Stimulated activated CD4-positive, alpha-beta T cell treated with anti-CD3 and anti-CD28 coated beads, Interleukin-15, amount 100 ng/mL, for 48 hours (primary cell): ENCODE measurements around the gene RHOB.

Experiments
- DNase-seq, 2 donors: peaks; one replicate each; pipeline ENCODE4 v3.0.0-alpha.2; 2020; ENCODE audit warnings: low read depth in 2 of 2

Gene RHOB

DNA sequence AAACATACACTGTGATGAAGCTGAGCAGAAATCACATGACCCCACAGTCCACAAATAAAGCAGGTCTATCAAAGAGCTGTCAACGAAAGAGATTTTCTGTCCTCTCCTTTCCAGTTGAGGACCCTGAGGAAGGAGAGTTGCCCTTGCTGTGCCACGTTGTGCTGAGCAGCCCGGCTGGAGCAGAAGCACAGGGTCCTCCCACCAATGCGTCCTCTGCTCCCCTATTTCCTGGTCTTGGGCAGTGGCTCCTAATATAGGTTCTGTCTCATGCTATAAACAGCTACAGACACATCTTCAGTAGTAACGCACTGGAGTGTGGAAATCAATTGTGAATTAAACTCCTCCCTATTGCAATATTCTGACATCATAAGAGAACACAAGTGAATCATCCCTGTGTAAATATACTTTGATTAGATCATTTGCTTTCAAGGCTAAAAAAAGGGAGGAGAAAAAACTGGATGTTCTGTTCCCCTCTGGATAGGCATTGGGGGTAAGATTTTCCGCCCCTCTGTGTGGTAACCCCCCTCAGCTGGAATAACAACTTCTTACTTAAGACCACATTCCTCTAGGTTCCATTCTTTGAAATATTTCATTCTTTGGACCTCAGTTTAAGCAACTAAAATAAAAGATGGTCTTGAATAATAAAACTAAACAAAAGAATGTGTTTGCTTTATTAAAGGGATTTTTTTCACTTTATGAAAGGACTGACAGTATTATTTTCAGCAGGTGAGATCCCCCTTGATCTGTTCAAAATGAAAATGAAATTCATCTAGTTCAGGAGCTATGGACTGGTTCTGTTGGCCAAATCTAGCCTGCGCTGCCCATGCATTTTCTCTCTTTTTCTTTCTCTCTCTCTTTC, 8.3 kb upstream of the RHOB start:
- no peak for DNase-seq

DNA sequence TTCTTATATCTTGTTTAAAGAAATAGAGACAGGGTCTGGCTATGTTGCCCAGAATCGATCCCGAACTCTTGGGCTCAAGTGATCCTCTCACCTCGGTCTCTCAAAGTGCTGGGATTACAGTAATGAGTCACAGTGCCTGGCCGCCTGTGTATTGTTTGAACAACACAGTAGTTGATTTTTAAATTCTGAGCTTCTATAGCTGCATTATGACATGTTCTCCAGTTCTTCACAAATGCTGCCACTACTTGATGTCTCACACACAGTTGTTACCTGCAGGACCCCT, 7.7 kb upstream of the RHOB start:
- DNase-seq, result no peak

DNA sequence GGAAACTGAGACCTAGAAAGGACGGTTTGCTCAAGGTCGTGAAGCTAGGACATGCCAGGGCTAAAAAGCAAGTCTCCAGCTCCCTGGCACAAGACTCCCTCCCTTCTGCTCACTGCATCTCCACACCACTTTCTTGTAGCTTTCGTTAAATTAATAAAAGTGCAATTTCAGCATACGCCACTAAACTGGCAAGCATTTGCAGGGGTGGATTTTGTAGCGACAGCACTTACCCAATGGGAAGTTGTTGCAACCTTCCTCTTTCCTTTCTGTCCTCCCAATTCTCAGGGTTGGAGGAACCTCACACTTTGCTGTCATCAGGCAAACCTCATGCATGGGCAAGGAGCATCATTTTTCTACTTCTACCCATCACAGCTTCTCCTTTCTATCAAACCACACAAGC, 7.4 kb upstream of the RHOB start:
- DNase-seq, result no peak

DNA sequence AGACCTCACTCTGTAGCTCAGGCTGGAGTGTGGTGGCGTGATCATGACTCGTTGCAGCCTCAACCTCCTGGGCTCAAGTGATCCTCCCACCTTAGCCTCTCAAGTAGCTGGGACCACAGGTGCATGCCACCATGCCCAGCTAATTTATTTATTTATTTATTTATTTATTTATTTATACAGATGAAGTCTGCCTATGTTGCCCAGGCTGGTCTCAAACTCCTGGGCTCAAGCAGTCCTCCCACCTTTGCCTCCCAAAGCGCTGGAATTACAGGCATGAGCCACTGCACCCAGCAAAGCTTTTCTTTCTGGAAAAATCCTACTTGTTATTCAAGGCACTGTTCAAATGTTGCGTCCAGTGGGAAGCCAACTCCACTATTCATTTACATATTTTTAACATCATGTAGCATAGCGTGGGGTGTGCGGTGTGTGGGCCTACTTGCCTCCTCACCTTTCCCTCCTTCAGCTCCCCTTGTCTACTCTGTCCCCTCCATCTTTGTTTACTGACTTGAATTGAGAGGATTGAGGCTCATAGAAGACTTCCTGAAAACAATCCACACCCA, 6.8 kb upstream of the RHOB start:
- DNase-seq, result no peak

DNA sequence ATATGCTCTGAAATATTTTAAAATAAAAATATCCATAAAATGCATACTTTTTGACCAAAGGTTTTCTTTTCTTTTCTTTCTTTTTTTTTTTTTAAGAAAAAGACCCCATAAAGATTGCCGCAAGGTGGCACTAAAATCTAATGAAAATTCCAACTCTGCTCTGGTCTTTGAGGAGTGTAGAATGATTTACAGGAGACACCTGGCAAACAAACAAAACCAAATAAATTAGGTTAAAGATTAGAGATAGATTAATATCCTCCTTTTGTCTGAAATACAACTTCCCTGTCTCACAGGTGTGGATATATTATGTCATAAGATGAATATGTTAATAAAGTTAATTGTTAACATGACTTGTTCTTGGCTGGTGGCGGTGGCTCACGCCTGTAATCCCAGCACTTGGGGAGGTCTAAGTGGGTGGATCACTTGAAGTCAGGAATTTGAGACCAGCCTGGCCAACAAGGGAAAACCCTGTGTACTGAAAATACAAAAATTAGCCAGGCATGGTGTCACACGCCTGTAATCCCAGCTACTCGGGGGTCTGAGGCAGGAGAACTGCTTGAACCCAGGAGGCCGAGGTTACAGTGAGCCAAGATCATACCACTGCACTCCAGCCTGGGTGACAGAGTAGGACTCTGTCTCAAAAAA, 3.5 kb upstream of the RHOB start:
- no peak for DNase-seq

DNA sequence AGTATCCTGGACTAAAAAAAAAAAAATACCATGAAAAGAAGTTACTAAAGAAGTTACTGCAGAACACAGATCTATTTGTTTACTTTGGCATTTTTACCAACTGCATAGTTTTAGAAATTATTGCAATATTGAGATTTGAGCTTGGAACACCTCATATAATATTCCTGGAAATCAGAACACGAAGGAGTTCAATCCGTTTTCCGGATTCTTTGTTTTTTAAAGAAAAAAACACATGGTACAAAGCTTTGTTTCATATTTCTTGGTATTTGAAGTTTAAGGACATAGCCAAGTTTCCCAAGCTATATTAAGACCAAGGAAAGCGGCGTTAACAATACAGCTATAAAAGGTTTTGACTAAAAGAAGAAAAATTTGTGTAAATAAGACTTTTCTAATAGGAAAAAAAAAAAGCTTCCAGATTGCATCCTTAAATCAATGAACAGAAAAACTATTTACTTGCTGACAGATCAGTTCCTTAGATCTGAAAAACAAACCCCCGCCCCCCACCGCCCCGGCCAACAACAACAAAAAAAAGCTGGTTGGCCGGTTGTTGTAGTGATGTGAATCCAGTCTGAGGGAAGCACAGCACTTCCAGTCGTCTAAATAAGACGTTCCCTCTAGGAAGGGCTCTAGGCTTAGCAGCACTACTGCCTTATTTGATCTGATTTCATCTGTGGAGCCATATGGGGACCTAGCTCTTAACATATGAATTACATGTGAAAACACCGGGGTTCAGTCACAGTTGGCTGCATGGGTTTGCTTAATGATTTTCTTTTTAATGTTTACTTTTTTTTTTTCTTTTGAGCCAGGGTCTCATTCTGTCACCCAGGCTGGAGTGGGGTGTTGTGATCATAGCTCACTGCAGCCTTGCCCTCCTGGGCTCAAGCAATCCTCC, 2.5 kb upstream of the RHOB start:
- no peak for DNase-seq

DNA sequence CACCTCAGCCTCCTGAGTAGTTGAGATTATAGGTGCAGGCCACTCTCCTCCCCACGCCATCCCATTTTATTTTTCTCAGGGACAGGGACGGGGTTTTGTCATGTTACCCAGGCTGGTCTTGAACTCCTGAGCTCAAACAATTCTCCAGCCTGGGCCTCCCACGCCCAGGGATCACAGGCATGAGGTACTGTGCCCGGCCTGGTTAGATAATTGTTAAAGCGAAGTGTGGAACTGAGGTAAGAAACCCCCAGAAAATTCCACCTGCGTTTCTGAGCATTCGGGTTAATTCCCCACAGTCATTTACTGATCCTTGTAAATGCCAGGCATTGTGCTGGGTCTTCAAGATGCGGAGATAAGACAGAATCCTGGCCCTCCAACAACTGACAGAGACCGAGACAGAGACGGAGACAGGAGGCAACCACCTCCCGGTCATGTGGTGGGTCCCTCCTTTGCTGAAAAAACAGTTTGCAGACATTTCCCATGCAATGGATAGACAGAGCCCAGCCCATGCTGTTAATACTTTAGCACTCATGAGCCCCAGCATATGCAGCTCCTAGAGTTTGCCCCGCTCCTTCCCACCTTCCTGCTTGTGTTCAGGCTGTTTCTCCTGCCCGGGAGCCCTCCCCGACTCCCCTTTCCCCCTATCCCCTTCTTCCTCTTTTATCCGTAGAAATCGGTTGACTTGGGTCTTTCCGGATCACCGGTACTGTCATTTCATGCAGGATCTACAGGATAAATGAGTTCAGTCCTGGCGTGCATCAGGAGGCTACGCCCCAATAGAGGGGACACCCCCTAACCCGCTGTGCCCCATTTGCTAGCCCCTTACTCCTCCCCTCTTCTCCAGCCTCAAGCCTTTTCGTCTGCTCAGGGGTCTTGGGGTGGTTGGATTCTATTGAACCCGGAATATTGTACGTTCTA, 1.6 kb upstream of the RHOB start:
- DNase-seq, result no peak

DNA sequence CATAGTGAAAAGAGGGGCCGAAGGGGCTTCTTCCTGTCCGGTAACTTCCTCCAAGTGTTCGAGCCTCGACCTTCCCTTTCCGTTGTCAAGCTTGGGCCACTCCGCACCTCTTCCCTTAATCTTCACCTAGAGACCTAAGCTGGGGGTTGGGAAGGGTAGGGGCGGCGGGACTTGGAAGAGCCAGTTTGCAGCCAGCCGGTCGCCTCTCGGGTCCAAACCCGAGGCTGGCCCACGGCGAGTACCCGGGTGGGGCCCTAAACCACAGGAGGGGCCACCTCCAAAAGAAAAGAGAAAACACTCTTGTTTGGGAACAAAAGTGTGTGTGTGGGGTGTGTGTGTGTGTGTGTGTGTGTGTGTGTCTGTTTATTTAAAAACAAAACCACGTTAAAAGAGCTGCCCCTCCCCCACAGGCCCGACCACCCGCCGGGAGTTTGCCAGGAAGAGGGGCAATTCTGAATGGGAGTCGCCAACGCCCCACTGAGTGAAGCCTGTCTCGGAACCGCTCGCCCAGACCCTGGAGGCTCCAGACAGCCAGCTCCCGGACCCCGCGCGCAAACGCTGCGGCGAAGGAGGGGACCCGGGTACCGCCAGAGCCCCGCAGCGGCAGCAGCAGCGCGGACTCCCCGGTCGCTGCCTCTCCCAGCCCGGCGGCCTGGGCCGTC, 488 bp upstream of the RHOB start:
- no peak for DNase-seq

DNA sequence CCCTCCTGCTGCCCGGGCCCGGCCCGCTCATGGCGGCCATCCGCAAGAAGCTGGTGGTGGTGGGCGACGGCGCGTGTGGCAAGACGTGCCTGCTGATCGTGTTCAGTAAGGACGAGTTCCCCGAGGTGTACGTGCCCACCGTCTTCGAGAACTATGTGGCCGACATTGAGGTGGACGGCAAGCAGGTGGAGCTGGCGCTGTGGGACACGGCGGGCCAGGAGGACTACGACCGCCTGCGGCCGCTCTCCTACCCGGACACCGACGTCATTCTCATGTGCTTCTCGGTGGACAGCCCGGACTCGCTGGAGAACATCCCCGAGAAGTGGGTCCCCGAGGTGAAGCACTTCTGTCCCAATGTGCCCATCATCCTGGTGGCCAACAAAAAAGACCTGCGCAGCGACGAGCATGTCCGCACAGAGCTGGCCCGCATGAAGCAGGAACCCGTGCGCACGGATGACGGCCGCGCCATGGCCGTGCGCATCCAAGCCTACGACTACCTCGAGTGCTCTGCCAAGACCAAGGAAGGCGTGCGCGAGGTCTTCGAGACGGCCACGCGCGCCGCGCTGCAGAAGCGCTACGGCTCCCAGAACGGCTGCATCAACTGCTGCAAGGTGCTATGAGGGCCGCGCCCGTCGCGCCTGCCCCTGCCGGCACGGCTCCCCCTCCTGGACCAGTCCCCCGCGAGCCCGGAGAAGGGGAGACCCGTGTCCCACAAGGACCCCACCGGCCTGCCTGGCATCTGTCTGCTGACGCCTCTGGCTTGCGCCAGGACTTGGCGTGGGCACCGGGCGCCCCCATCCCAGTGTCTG, 767 bp downstream of the RHOB start:
- DNase-seq, result no peak

DNA sequence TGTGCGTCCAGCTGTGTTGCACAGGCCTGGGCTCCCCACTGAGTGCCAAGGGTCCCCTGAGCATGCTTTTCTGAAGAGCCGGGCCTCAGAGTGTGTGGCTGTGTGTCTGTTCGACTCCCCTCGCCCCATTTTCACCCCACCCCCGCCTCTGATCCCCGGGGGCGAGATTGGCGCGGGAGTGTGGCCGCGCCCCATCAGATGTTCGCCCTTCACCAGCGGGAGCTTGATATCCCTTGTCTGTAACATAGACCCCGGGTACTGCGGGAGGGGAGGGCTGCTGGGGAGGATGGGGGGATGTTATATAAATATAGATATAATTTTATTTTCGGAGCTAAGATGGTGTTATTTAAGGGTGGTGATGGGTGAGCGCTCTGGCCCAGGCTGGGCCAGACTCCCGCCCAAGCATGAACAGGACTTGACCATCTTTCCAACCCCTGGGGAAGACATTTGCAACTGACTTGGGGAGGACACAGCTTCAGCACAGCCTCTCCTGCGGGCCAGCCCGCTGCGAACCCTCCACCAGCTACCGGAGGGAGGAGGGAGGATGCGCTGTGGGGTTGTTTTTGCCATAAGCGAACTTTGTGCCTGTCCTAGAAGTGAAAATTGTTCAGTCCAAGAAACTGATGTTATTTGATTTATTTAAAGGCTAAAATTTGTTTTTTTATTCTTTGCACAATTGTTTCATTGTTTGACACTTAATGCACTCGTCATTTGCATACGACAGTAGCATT, 1.5 kb downstream of the RHOB start:
- DNase-seq, result no peak

DNA sequence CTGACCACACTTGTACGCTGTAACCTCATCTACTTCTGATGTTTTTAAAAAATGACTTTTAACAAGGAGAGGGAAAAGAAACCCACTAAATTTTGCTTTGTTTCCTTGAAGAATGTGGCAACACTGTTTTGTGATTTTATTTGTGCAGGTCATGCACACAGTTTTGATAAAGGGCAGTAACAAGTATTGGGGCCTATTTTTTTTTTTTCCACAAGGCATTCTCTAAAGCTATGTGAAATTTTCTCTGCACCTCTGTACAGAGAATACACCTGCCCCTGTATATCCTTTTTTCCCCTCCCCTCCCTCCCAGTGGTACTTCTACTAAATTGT, 2.1 kb downstream of the RHOB start:
- DNase-seq, result no peak

DNA sequence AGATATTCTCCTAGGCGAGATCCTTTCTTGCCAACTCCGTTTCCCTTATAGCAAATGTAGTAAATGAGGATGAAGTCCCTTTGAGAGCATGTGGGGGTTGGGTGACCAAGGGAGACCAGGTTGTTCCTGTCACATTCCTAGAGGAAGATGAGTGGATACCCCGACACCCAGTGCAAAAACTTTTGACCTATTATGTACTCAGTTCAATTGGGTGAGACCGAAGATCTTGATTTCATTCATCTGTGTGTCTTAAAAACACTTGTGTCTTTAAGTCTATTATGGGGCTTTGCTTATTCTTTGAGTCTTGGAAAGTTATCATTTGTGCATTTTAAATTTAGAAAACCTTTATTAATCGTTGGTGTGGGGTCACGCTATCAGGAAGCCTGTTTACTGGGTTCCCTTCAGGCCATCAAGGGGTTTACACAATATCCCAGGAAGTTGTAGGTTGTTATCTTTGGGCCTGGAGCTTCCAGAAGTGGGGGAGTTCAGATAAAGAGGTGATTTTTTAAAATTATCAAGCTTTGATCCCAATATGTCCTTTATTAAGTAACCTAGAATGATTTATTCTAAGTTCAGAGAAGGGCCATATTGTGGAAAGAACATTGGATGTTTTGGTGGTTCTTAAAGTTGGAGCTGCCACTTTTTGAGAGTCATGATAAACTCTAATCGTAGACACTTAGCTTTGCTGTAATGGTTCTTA, 2.8 kb downstream of the RHOB start:
- DNase-seq, result no peak

DNA sequence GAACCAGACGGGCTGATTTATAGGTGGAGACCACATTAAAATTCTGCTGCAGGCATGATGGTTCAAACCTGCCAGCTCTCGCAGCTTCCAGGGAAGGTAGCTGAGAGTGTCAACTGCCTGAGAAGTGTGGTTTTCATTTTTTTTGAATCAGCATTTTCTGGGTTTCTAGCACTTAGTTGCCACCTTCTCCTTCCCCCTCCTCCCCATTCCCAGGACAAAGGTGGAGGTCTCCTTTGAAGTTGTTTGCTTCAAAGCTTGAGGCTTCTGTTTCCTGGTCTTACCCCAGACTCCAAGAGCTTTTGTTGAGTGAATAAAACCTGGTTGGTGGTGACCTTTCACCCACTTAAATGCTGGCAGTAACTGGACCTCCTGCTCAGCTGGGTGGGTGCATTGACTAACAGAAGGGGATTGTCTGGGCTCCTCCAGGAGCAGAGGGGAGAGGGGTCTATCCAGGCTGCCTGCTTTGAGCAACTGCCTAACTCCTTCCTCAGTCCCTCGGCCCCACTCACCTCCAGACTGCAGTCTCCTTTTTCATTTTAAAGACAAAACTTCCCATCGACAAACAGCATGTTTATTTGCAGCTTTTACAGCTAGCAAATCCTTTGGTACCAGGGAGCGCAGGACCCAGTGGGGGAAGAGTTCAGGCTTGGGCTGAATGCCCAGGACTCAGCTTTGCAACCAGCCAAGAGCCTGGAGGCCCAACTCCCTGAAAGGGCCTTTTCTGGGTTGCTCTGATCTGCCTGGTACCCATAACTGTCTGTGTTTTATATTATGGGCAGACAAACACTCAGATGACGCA, 3.5 kb downstream of the RHOB start:
- no peak for DNase-seq

DNA sequence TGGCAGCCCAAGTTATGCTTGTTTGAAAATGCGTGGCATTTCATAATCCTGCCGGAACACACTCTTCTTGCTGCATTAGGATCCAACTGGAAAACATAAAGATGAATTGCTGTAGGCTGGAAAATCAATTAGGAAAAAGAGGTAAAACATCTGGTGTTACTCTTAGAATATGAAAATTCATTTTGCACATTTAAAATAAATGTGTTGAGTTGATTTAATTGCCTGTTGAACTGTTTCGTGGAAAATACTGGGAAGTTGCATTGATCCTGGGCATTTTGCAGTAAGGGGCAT, 4.1 kb downstream of the RHOB start:
- no peak for DNase-seq

DNA sequence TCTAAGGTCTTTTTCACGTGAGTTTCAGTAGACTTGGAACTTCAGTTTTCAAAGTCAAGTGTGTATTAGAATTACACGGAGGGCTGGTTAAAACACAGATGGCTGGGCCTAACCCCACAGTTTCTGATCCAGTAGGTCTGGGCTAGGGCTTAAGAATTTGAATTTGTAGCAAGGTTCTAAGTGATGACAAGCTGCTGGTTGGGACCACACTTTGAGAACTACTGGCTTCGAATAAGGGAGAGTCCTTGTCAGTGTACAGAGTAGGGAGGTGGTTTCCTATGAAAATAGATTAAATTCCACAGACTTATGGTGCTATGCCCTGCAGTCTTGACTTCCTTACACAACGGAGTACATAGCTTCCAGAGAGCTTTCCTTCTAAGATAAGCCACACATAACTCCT, 4.5 kb downstream of the RHOB start:
- no peak for DNase-seq

DNA sequence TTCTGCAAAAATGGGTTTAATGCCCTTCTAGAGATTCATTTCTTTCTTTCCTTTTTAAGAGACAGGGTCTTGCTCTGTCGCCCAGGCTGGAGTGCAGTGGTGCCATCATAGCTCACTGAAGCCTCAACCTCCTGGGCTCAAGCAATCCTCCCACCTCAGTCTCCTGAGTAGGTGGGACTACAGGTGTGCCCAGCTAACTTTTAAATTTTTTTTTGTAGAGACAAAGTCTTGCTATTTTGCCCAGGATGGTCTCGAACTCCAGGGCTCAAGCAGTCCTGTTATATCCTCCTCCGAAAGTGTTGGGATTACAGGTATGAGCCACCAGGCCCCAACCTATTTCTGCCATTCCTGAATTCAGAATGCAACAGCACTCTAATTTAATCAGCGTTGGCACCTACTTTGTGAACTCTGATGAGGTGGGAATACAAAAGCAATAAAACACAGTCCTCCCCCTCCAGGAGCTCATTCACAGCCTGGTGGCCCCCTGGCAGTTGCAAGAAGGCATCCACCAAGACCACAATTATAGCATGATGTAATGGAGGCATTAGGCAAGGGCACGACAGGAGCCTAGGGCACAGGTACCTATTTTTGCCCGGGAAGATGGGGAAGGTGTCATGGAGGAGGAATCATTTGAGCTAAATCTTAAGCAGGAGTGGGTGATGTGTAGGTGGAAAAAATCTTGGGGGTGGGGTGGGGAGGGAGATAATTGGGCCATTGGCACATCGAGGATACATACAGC, 5.1 kb downstream of the RHOB start:
- DNase-seq, result no peak

DNA sequence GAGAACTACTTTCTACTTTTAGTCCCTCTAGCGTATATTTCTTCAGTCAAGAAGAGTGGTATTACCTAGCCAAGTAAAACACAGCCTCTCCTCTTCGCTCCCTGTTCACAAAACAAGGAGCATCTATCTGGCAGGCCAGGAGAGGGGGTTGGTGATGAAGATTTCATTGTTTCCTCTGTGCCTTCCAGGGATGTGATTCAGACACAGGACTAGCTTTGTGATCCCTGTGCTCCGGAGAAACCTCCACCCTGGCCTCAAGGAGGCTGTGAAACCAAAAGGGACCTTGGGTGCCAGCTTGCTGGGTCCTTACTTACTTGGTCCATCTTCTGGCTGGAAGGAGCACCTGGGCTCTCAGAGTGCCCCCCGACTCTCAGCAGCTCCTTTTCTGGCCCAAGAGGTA, 5.7 kb downstream of the RHOB start:
- no peak for DNase-seq

DNA sequence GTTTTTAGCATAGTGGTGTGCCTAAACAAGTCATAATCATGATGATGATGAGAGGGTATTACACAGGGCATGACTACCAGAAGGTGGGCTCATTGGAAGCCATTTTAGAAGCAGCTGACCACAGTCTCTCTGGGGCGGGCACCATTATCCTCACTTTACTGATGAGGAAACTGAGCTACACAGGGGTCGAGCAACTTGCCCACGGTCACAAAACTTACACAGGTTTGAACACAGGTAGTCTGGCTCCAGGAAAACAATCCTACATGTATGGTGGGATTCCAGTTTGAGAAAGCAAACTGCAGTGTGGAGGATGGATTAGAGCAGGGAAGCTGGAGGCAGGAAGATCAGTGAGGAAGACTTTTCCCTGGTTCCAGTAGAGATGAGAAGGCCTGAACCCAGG, 6.2 kb downstream of the RHOB start:
- no peak for DNase-seq
